GM18867 (cell line): Measurements from ENCODE around the gene LARP4.
A peak's percentile ranks its signal among the peaks of the same experiment; 100 is the strongest.
"Not testable (repeated sequence)": the region's sequence is repeated elsewhere in the genome, so short reads cannot be mapped to it uniquely, and the experiment has no call there.

Experiments used
- ATAC-seq: cut with Tn5 transposase; IDR thresholded peaks from one replicate; pipeline ENCODE4 v1.9.1; 2021; ENCODE audit warnings: mild to moderate bottlenecking, moderate library complexity; ENCODE audit not compliant: unreplicated experiment

Gene LARP4

DNA sequence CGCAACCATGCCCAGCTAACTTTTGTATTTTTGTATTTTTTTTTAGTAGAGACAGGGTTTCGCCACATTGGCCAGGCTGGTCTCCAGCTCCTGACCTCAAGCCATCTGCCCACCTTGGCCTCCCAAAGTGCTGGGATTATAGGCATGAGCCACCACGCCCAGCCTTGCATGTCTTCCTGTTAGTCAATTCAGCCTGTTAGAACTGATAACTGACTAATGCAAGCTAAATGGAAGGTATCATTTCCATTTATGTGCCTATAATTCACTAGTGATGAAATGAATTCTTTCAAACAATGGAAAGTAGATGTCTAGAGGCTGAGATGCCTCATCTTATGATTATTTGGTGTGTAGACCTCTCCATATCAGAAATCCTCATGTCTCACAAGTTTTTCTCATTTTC is 66.8 kb downstream of the LARP4 start:
- no peak for ATAC-seq

DNA sequence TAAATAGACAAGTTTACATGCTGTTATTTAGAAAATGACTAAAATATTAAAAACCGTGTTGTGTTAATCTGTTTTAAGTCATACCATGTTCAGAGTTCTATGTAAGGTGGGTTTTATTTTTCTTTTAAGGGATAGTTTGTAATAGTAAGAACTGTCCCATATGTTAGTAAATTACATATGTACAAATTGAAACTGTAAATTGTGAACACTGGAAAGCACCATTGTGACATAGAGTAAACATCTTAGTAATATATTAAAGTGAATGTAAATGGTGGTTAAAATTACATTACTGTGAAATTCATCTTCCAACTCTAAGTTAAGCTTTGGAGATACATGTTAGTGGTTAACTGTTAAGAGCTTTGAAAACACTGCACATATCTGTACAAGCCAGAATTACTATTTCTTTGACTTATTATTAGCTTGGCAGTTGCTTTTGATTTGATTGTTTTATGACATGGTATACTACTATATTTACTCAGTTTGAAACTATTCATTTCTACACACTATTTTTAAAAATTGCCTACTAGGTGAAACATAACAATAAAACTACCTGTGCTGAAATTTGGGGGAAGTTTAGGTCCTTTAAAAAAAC is 76.7 kb downstream of the LARP4 start:
- no peak for ATAC-seq

DNA sequence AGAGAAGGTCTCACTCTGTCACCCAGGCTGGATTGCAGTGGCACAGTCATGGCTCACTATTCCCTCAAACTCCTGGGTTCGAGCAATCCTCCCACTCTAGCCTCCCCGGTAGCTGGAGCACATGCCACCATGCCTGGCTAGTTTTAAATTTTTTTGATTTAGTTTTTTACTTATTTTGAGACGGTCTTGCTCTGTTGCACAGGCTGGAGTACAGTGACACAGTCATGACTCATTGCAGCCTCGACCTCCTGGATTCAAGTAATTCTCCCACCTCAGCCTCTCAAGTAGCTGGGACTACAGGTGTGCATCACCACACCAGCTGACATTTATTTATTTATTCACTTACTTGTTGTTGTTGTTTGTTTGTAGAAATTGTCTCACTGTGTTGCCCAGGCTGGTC is 81.9 kb downstream of the LARP4 start:
- no peak for ATAC-seq

DNA sequence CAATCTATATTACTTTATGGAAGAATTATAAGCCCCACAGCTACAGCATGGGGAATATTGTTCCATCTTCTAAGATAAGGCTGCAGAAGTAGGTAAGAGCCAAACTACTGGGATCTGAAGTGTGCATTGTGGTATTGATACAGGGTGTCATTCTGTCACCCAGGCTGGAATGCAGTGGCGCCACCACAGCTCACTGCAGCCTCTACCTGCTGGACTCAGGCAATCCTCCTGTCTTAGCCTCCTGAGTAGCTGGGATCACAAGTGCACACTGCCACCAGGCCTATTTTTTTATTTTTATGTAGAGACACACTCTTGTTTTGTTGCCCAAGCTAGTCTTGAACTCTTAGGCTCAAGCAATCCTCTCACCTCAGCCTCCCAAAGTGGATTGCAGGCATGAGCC is 82.8 kb downstream of the LARP4 start:
- no peak for ATAC-seq

DNA sequence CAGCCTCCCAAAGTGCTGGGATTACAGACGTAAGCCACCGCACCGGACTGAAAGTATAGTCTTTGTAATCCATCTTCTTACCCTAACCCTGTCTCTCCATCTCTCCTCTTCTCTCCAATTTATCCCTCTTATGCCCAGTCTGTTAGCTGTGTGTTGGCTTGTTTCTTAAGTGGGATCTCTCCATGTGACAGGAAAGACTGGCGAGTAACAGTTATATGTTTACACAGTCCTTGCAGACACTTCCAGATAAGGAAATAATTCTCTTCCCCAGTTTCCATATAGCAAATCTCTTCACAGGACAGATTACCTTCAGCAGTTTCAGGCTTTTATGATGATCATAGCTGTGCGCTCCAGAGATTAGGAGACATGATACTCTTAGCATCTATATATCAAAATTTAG is 88.1 kb downstream of the LARP4 start:
- ATAC-seq = no peak

- not testable (repeated sequence) for ATAC-seq
These were observed 97.4 kb downstream of the LARP4 start for GRCh38 chr12:50498119-50498518.

DNA sequence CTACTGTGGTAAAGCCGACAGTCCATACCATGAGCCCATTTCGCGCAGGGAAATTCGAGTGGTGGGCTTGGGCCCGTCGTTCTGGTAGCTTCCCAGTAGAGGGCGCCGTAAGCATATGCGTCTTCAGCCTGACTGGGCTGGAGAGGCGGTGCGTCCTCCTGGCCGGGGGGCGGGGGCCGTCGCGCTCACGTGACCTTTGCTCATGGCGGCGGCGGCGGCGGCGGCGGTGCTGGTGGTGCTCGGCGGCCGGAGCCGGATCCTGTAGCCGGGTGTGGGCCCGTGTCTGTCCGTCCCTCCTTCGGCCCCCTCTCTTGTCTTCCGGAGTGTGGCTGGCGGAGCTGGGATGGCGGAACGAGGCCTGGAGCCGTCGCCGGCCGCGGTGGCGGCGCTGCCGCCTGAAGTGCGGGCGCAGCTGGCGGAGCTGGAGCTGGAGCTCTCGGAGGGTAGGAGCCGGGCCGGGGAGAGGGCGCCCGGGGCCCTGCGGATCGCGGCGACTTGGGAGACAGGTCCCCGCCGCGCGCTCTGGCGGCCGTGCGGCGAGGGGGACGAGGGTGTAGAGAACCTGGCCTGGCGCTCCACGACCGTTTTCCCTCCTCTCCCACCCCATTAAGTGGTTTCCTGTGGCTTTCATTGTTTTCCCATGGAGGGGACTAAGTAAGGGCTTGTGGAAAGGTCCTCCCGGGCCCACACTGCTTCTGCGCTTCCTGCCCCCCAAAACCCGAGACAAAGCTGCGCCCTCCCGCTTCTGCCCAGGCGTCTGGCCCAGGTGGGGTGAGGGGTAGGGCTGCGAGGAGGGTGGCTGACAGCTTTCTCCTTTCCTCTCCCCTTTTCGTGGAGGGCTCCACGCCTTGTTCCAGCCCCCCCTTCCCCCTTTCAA is 104.4 kb downstream of the LARP4 start, which contains the start of gene DIP2B:
Gene DIP2B, plus strand, starts transcription at position 188 of the 877 bp plus-strand sequence. Its CDS starts 156 bp downstream, at position 344.
- peak; percentile 82 for ATAC-seq

GRCh38 chr12:50505675-50506530 is 105.2 kb downstream of the LARP4 start:
- ATAC-seq = no peak

GRCh38 chr12:50506753-50507473 is 106.2 kb downstream of the LARP4 start:
- no peak for ATAC-seq

DNA sequence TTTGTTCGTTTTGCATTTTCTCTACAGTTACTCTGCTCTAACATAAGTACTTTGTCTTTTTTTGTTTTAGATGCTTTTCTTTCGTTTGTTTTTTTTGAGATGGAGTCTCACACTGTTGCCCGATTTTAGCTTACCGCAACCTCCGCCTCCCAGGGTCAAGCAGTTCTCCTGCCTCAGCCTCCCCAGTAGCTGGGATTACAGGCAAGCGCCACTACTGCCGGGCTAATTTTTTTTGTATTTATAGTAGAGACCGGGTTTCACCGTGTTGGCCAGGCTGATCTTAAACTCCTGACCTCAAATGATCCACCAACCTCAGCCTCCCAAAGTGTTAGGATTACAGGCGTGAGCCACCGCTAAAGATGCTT is 106.8 kb downstream of the LARP4 start:
- ATAC-seq = no peak

- no peak for ATAC-seq
These were observed 107.2 kb downstream of the LARP4 start for GRCh38 chr12:50507930-50508329.

- no peak for ATAC-seq
These were observed 107.7 kb downstream of the LARP4 start for GRCh38 chr12:50508414-50508813.

- no peak for ATAC-seq
These were observed 108.4 kb downstream of the LARP4 start for GRCh38 chr12:50508970-50509663.

DNA sequence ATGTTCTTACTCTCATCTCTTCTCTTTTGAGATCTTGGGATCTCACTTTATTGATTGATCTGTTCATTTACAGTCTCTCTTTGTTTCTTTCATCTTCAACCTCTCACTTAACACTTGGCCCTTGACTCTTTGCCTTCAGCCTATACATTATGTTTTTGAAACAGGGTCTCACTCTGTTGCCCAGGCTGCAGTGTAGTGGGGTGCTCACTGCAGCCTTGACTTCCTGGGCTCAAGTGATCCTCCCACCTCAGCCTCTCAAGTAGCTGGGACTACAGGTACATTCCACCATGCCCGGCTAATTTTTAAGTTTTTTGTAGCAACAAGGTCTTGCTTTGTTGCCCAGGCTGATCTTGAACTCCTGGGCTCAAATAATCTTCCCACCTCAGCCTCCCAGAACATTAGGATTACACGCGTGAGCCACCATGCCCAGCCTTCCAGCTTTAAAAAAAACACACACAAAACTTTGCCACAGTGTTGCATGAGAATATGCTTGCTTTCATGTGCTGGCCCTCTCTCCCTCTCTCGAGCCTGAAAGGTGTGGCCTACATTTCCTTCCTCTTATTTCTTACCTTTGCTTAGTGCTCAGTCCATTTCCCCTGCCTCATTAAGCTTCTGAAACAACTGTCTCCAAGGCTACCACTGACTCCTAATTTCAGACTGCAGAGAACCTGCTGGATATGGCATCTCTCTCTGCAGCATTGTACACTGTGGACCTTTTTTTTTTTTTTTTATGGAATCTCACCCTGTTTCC is 114.0 kb downstream of the LARP4 start:
- ATAC-seq = no peak

GRCh38 chr12:50515587-50515986 is 114.9 kb downstream of the LARP4 start:
- no peak for ATAC-seq

DNA sequence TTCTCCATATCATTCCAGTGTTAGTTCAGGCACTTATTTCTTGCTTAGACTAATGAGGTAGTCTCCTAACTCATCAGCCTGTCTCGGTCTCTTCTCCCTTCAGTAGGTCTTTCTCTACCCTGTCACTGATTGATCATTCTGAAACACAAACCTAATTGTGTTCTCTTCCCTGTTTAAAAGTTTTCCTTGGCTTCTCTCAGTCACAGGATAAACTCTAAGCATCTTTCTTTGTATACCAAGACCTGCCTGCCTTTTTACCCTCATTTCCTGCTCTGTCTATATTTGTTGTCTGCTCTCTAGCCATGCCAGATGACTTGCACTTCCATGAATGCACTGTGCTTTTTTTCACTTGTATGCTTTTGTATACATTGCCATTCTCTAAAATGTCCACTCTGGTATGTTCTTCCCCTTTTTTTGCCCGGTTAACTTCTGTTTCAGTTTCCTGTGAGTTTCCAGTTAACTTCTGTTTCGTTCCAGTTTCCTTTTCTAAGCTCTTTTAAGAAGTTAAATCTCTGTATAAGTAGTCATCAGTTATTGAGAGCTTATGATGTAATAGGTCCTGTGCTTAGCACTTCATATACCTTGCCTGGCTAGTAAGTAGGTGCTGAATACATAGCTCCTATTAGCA is 116.8 kb downstream of the LARP4 start:
- peak; percentile 63 for ATAC-seq

GRCh38 chr12:50518090-50518489 is 117.4 kb downstream of the LARP4 start:
- no peak for ATAC-seq

GRCh38 chr12:50519353-50519752 is 118.7 kb downstream of the LARP4 start:
- no peak for ATAC-seq
